Measurements from ENCODE around the gene STEAP4. TPM values are rescaled to one million over a fixed set of nuclear protein-coding genes. Genes with fewer than 3 reads are reported as not detected.
A peak's percentile ranks its signal among the peaks of the same experiment; 100 is the strongest.

Gene STEAP4
- total RNA-seq, 1 donor from 2014 or later = 53.9 TPM

- intact Hi-C loops (cut with DNase I) = no loop called here
- no peak overlapping the region for H3K4me3 ChIP-seq
- no peaks in the 10 kb centered on the region for H3K27me3 ChIP-seq
- H3K36me3 ChIP-seq = no peaks in the 10 kb centered on the region
- ATAC-seq = peak; percentile 91
- no peaks in the 10 kb centered on the region for H3K9me3 ChIP-seq
- no peak overlapping the region for H3K27ac ChIP-seq
- TF ChIP-seq CTCF (IDR thresholded peaks at IDR 0.05) = peak; percentile 53
- H3K4me1 ChIP-seq = no peaks in the 10 kb centered on the region
- DNase-seq = peak; percentile 80
These were observed 38.5 kb upstream of the STEAP4 start for GRCh38 chr7:88344956-88345832.

DNA sequence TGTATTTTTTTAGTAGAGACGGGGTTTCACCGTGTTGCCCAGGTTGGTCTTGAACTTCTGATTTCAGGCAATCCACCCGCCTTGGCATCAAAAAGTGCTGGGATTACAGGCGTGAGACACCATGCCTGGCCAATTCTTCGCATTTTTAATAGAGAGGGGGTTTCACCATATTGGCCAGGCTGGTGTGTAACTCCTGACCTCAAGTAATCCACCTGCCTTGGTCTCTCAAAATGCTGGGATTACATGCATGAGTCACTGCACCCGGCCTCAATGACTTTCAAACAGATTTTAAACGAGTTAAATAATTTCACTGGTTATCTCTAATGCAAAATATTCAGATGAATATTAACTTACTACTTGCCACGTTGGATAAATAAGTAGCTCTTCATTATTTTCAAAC is 37.6 kb upstream of the STEAP4 start:
- intact Hi-C loops (cut with DNase I) = no loop called here
- ATAC-seq = no peak

DNA sequence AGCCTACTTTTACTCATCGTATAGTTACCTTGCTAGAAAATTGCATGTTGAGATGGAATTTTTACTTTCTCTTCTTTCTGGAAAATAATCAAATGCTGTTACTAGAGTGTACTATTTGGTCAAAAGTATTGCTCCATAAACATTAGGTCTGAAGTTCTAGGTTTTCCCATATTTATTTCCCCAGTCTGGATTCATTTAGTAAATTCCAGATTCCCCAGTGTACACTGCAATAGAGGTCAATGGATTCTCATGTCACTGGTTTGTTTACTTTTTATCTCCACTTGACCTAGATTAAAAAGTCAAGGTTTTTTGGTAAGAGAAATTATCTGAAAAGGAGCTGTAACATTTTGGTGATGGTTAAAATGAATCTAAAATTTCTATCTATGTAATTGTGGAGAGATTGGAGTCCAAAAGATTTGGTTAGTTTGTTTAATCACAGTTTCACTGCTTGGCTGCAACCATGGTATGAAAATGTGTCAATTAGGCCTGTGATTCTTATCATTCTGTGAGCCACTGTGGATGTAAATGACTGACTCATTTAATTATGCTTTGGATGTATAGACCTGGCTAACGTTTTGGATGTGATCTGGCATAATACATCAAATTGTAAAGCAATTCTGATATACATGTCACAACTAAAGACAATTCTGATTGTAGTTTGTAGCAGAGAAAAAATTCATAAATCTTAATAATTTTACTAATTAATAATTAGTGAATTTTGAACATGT is 32.7 kb upstream of the STEAP4 start:
- Histone ChIP-seq H3K9me3 (no peaks in the 10 kb centered on the region), H3K4me3 (no peak overlapping the region), H3K27me3 (no peaks in the 10 kb centered on the region), H3K36me3 (no peaks in the 10 kb centered on the region), H3K4me1 (no peaks in the 10 kb centered on the region), H3K27ac (no peak overlapping the region)
- no peak for DNase-seq
- TF ChIP-seq CTCF (IDR thresholded peaks at IDR 0.05) = no peak
- ATAC-seq = no peak
- intact Hi-C loops (cut with DNase I) = no loop called here

More for the DNA sequence above, 37.6 kb upstream of the STEAP4 start:
- H3K4me3 ChIP-seq = no peak overlapping the region
- H3K27ac ChIP-seq = no peak overlapping the region
- TF ChIP-seq CTCF (IDR thresholded peaks at IDR 0.05) = no peak
- DNase-seq = no peak
- H3K36me3 ChIP-seq = no peaks in the 10 kb centered on the region
- H3K9me3 ChIP-seq = no peaks in the 10 kb centered on the region
- H3K27me3 ChIP-seq = no peaks in the 10 kb centered on the region
- H3K4me1 ChIP-seq = no peaks in the 10 kb centered on the region

DNA sequence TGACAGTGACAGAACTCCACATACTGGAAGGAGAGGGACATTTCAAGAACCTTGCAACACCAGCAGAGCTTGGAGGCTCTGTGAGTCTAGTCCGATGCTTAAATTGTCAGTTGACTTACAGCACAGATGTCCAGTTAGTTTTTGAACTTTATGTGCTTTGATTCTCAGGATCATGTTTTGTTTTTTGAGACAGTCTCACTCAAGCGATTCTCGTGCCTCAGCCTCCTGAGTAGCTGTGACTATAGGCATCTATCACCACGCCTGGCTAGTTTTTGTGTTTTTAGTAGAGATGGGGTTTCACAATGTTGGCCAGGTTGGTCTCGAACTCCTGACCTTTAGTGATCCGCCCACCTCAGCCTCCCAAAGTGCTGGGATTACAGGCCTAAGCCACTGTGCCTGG is 31.8 kb upstream of the STEAP4 start:
- intact Hi-C loops (cut with DNase I) = no loop called here
- no peaks in the 10 kb centered on the region for H3K36me3 ChIP-seq
- TF ChIP-seq CTCF (IDR thresholded peaks at IDR 0.05) = no peak
- H3K9me3 ChIP-seq = no peaks in the 10 kb centered on the region
- no peaks in the 10 kb centered on the region for H3K27me3 ChIP-seq
- DNase-seq (no peak), ATAC-seq (no peak)
- H3K4me3 ChIP-seq = no peak overlapping the region
- H3K27ac ChIP-seq = no peak overlapping the region
- H3K4me1 ChIP-seq = no peaks in the 10 kb centered on the region

GRCh38 chr7:88337572-88337971 is 30.9 kb upstream of the STEAP4 start:
- H3K4me3 ChIP-seq = no peak overlapping the region
- no peaks in the 10 kb centered on the region for H3K36me3 ChIP-seq
- ATAC-seq (no peak), DNase-seq (no peak)
- intact Hi-C loops (cut with DNase I) = no loop called here
- H3K27me3 ChIP-seq = no peaks in the 10 kb centered on the region
- no peaks in the 10 kb centered on the region for H3K4me1 ChIP-seq
- TF ChIP-seq CTCF (IDR thresholded peaks at IDR 0.05) = no peak
- no peaks in the 10 kb centered on the region for H3K9me3 ChIP-seq
- no peak overlapping the region for H3K27ac ChIP-seq
